GM23248 (cell line): ENCODE measurements around the gene TP53I13.

ENCODE experiments used
- EZH2 ChIP-seq: fragments of 200-600 bp; sonication (generic); IDR thresholded peaks from 2 replicates; pipeline ENCODE4 v1.6.1; 2018; ENCODE audit warnings: antibody characterized with exemption, mild to moderate bottlenecking; ENCODE audit not compliant: insufficient read depth, poor library complexity, severe bottlenecking
- EZH2phosphoT487 ChIP-seq: fragments of 200-600 bp; sonication (generic); IDR thresholded peaks from 2 replicates; pipeline ENCODE4 v1.6.1; 2018; ENCODE audit warnings: antibody characterized with exemption, moderate library complexity, mild to moderate bottlenecking, low read depth; ENCODE audit not compliant: insufficient read depth

DNA sequence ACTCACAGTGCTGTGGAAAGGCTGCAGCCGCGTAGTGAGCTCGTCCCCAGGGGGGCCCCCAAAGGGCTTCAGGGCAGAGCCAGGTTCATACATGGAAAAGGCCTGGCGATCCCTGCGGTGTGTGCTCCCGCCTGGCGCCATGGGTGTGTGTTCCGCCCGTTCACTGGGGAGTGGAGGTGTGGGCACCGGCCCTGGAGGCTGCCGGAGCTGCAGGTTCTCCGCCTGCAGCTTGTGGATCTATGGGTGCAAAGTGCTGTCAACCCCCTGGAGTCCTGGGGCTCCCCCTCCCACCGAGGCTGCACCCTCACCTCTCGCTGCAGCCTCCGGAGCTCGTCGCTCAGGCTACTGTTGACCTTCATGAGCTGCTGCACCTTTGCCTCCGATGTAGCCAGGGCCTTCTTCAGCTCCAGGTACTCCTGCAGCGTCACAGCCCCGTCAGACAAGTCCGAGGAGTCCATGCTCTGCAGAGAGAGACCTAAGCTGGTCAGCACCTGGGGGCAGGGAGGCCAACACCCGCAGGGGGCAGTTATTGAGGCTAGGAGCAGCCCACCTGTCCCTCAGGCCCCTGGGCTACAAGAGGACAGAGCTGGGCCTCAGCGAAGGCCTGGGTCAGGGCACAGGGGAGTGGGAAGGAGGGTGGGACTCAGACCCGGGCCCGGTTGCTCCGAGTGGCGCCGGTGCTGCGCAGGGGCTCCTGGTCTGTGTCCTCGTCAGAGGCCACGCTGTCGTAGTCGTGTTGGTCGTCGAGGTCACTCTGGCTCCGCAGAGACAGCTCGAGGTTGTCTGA lies 7.9 kb downstream of the TP53I13 start:
- TF ChIP-seq EZH2phosphoT487: no peak
- TF ChIP-seq EZH2: no peak
